Trophoblast cell (in vitro differentiated cells and primary cell): ENCODE data around the gene TSPOAP1.

Source experiments
- DNase-seq, 2 donors: peaks; one replicate each; pipeline ENCODE4 v3.0.0-alpha.2; 2016
- H2AFZ ChIP-seq: 2 replicates; pipeline ENCODE4 v1.6.1; 2013; ENCODE audit warnings: low read length, moderate library complexity, mild to moderate bottlenecking; ENCODE audit not compliant: insufficient read depth, poor library complexity
- H2AK5ac ChIP-seq: 2 replicates; pipeline ENCODE4 v1.6.1; 2013; ENCODE audit warnings: mild to moderate bottlenecking, low read length
- H2BK120ac ChIP-seq: 2 replicates; pipeline ENCODE4 v1.6.1; 2013; ENCODE audit warnings: low read length, mild to moderate bottlenecking, moderate library complexity; ENCODE audit not compliant: insufficient read depth, poor library complexity
- H2BK12ac ChIP-seq: 2 replicates; pipeline ENCODE4 v1.6.1; 2013; ENCODE audit warnings: mild to moderate bottlenecking, low read length, moderate library complexity
- H2BK5ac ChIP-seq: 2 replicates; pipeline ENCODE4 v1.6.1; 2013; ENCODE audit warnings: low read length, low read depth, moderate library complexity, mild to moderate bottlenecking; ENCODE audit not compliant: poor library complexity
- H3K14ac ChIP-seq: 2 replicates; pipeline ENCODE4 v1.6.1; 2013; ENCODE audit warnings: mild to moderate bottlenecking, low read length
- H3K18ac ChIP-seq: 2 replicates; pipeline ENCODE4 v1.6.1; 2013; ENCODE audit warnings: mild to moderate bottlenecking, low read length
- H3K23ac ChIP-seq: 2 replicates; pipeline ENCODE4 v1.6.1; 2013; ENCODE audit warnings: low read length
- H3K27ac ChIP-seq: 2 replicates; pipeline ENCODE4 v1.5.1; 2013; ENCODE audit warnings: low read depth, mild to moderate bottlenecking, inconsistent platforms, low read length, moderate library complexity
- H3K27me3 ChIP-seq: 2 replicates; pipeline ENCODE4 v1.6.1; 2013; ENCODE audit warnings: inconsistent platforms, mild to moderate bottlenecking, low read length, moderate library complexity; ENCODE audit not compliant: insufficient read depth
- H3K36me3 ChIP-seq, 2 experiments: 1 replicate in 1 of 2; 2 replicates in 1 of 2; pipeline ENCODE4 v1.6.1; 2013; ENCODE audit warnings: low read length in 2 of 2, mild to moderate bottlenecking in 2 of 2, moderate library complexity in 1 of 2; ENCODE audit not compliant: insufficient read depth in 2 of 2, control insufficient read depth in 1 of 2
- H3K4ac ChIP-seq: 2 replicates; pipeline ENCODE4 v1.6.1; 2013; ENCODE audit warnings: low read depth, mild to moderate bottlenecking, low read length, moderate library complexity
- H3K4me1 ChIP-seq, 2 experiments: 1 replicate in 1 of 2; 2 replicates in 1 of 2; pipeline ENCODE4 v1.6.1; 2013; ENCODE audit warnings: low read length in 2 of 2, mild to moderate bottlenecking in 2 of 2, moderate library complexity in 1 of 2; ENCODE audit not compliant: insufficient read depth in 2 of 2, control insufficient read depth in 1 of 2
- H3K4me2 ChIP-seq: 2 replicates; pipeline ENCODE4 v1.6.1; 2013; ENCODE audit warnings: inconsistent platforms, mild to moderate bottlenecking, low read length, moderate library complexity
- H3K4me3 ChIP-seq: 2 replicates; pipeline ENCODE4 v1.5.1; 2013; ENCODE audit warnings: mild to moderate bottlenecking, low read depth, low read length, inconsistent platforms
- H3K79me1 ChIP-seq: one replicate; pipeline ENCODE4 v1.6.1; 2013; ENCODE audit warnings: low read length
- H3K79me2 ChIP-seq: 2 replicates; pipeline ENCODE4 v1.6.1; 2013; ENCODE audit warnings: low read length, mild to moderate bottlenecking; ENCODE audit not compliant: control insufficient read depth, insufficient read depth, poor library complexity
- H3K9ac ChIP-seq: 2 replicates; pipeline ENCODE4 v1.6.1; 2013; ENCODE audit warnings: mild to moderate bottlenecking, low read length
- H3K9me3 ChIP-seq: 2 replicates; pipeline ENCODE4 v1.6.1; 2013; ENCODE audit warnings: low read depth, mild to moderate bottlenecking, control low read depth, inconsistent platforms, low read length; ENCODE audit not compliant: insufficient read depth
- H4K12ac ChIP-seq: 2 replicates; pipeline ENCODE4 v1.6.1; 2013; ENCODE audit warnings: low read depth, mild to moderate bottlenecking, low read length, moderate library complexity
- H4K8ac ChIP-seq: 2 replicates; pipeline ENCODE4 v1.6.1; 2013; ENCODE audit warnings: low read depth, mild to moderate bottlenecking, low read length, moderate library complexity
- H4K91ac ChIP-seq: one replicate; pipeline ENCODE4 v1.6.1; 2013; ENCODE audit warnings: low read depth, mild to moderate bottlenecking, low read length, moderate library complexity
- WGBS: extraction: QIAGEN DNeasy Blood & Tissue Kit; methylation state at CpG from one replicate; pipeline ENCODE4 v1.1.7; 2013; ENCODE audit warnings: missing lambda C conversion rate; ENCODE audit not compliant: insufficient read length, insufficient coverage; ENCODE audit errors: extremely low coverage; 5-methylcytosine and 5-hydroxymethylcytosine counted together

TSPOAP1 gene

GRCh38 chr17:58371300-58371950 is 42.8 kb upstream of the TSPOAP1 start:
- H3K36me3 ChIP-seq, result no peaks in the 10 kb centered on the region
- no peak overlapping the region for H4K8ac ChIP-seq
- H3K4me2 ChIP-seq, result no peak overlapping the region
- no peak overlapping the region for H4K91ac ChIP-seq
- H2BK12ac ChIP-seq, result no peak overlapping the region
- H3K14ac ChIP-seq, result no peak overlapping the region
- no CpG with 5 or more reads among the region's 6 CpGs for WGBS
- H3K4ac ChIP-seq, result no peak overlapping the region
- no peak overlapping the region for H4K12ac ChIP-seq
- H3K4me1 ChIP-seq, result peaks cover 7 to 10% of the 10 kb centered on the region in 2 experiments
- H3K4me3 ChIP-seq, result no peak overlapping the region
- no peaks in the 10 kb centered on the region for H3K9me3 ChIP-seq
- H3K18ac ChIP-seq, result no peak overlapping the region
- no peak overlapping the region for H3K9ac ChIP-seq
- no peak overlapping the region for H2BK5ac ChIP-seq
- H3K23ac ChIP-seq, result no peak overlapping the region
- no peaks in the 10 kb centered on the region for H3K27me3 ChIP-seq
- no peak overlapping the region for H2AK5ac ChIP-seq
- no peak overlapping the region for H3K27ac ChIP-seq
- no peak overlapping the region for H2AFZ ChIP-seq
- DNase-seq, result peak; percentile 54 to 68
- no peaks in the 10 kb centered on the region for H3K79me2 ChIP-seq
- H2BK120ac ChIP-seq, result no peak overlapping the region
- H3K79me1 ChIP-seq, result peaks cover 2% of the 10 kb centered on the region

GRCh38 chr17:58370716-58371115 is 42.1 kb upstream of the TSPOAP1 start:
- no peak overlapping the region for H2BK5ac ChIP-seq
- no CpG with 5 or more reads among the region's 9 CpGs for WGBS
- H3K4me2 ChIP-seq, result no peak overlapping the region
- H2BK120ac ChIP-seq, result no peak overlapping the region
- no peak overlapping the region for H3K18ac ChIP-seq
- H4K91ac ChIP-seq, result no peak overlapping the region
- DNase-seq, result no peak
- H4K12ac ChIP-seq, result no peak overlapping the region
- H3K9ac ChIP-seq, result no peak overlapping the region
- H3K23ac ChIP-seq, result no peak overlapping the region
- H3K27ac ChIP-seq, result no peak overlapping the region
- no peaks in the 10 kb centered on the region for H3K79me2 ChIP-seq
- no peaks in the 10 kb centered on the region for H3K36me3 ChIP-seq
- no peaks in the 10 kb centered on the region for H3K79me1 ChIP-seq
- H3K4me1 ChIP-seq, result peaks cover 10 to 11% of the 10 kb centered on the region in 2 experiments
- no peak overlapping the region for H3K14ac ChIP-seq
- H2BK12ac ChIP-seq, result no peak overlapping the region
- no peaks in the 10 kb centered on the region for H3K9me3 ChIP-seq
- H2AK5ac ChIP-seq, result no peak overlapping the region
- H3K27me3 ChIP-seq, result no peaks in the 10 kb centered on the region
- no peak overlapping the region for H3K4ac ChIP-seq
- H2AFZ ChIP-seq, result no peak overlapping the region
- no peak overlapping the region for H3K4me3 ChIP-seq
- H4K8ac ChIP-seq, result no peak overlapping the region

DNA sequence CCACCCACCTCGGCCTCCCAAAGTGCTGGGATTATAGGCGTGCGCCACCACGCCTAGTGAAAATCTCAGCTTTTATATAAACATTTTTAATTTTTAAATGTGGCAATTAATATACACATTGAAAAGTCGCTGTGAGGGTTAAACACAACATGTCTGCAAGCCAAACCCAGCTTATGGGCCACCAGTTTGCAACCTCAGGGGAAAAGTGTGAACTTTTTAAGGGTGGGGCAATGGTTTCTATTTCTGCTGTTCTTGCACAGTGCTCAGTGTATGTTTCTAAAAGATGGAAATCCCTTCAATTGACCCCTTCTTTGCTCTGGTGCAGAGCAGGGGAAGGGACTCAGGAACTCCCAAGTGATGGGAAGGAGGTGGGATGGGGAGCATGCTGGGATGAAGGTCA is 41.7 kb upstream of the TSPOAP1 start:
- Histone ChIP-seq H3K4me1 (peaks cover 12 to 14% of the 10 kb centered on the region in 2 experiments), H3K9ac (no peak overlapping the region), H2BK120ac (no peak overlapping the region), H3K18ac (no peak overlapping the region), H3K79me2 (no peaks in the 10 kb centered on the region), H2AFZ (no peak overlapping the region), H3K4me3 (no peak overlapping the region), H4K8ac (no peak overlapping the region), H4K91ac (no peak overlapping the region), H2BK5ac (no peak overlapping the region), H3K79me1 (no peaks in the 10 kb centered on the region), H3K27me3 (no peaks in the 10 kb centered on the region), H2BK12ac (no peak overlapping the region), H3K4ac (no peak overlapping the region), H3K27ac (no peak overlapping the region), H3K4me2 (no peak overlapping the region), H3K14ac (no peak overlapping the region), H3K36me3 (no peaks in the 10 kb centered on the region), H3K9me3 (no peaks in the 10 kb centered on the region), H4K12ac (no peak overlapping the region), H3K23ac (no peak overlapping the region), H2AK5ac (no peak overlapping the region)
- DNase-seq, result no peak
- no CpG with 5 or more reads among the region's 5 CpGs for WGBS

- no peaks in the 10 kb centered on the region for H3K79me2 ChIP-seq
- H2BK12ac ChIP-seq, result no peak overlapping the region
- no peak overlapping the region for H2AFZ ChIP-seq
- H2BK120ac ChIP-seq, result no peak overlapping the region
- H3K4me2 ChIP-seq, result no peak overlapping the region
- H3K9me3 ChIP-seq, result no peaks in the 10 kb centered on the region
- no CpG with 5 or more reads among the region's 5 CpGs for WGBS
- peaks cover 19% of the 10 kb centered on the region in 2 experiments for H3K4me1 ChIP-seq
- no peak overlapping the region for H3K4ac ChIP-seq
- peaks cover 8% of the 10 kb centered on the region for H3K79me1 ChIP-seq
- no peak overlapping the region for H3K18ac ChIP-seq
- no peak for DNase-seq
- no peak overlapping the region for H4K91ac ChIP-seq
- H3K27ac ChIP-seq, result no peak overlapping the region
- no peak overlapping the region for H3K14ac ChIP-seq
- no peaks in the 10 kb centered on the region for H3K27me3 ChIP-seq
- H3K4me3 ChIP-seq, result no peak overlapping the region
- peak overlapping the region; percentile 3 for H2AK5ac ChIP-seq
- no peak overlapping the region for H3K23ac ChIP-seq
- H4K12ac ChIP-seq, result no peak overlapping the region
- H2BK5ac ChIP-seq, result no peak overlapping the region
- no peak overlapping the region for H4K8ac ChIP-seq
- H3K9ac ChIP-seq, result no peak overlapping the region
- H3K36me3 ChIP-seq, result no peaks in the 10 kb centered on the region
Observed at GRCh38 chr17:58369214-58370031, 40.8 kb upstream of the TSPOAP1 start.
